Motor neuron (in vitro differentiated cells): ENCODE results near the gene REX1BD. TPM values are rescaled to one million over a fixed set of nuclear protein-coding genes. Genes with fewer than 3 reads are reported as not detected.
"Not testable (repeated sequence)": the region's sequence is repeated elsewhere in the genome, so short reads cannot be mapped to it uniquely, and the experiment has no call there.

Experiments used
- ATAC-seq, 8 experiments: fragments of 200-7000 bp; cut with Tn5 transposase; replicated peaks in 6 of 8; 2 replicates each; pipeline ENCODE4 v1.8.0; 2021; ENCODE audit warnings: mild to moderate bottlenecking in 8 of 8, moderate library complexity in 8 of 8
- H3K27ac ChIP-seq, 2 donors: fragments of 250-450 bp; sonication (Bioruptor Pico); 2 replicates each; pipeline ENCODE4 v1.9.0; 2021; ENCODE audit warnings: antibody characterized with exemption in 2 of 2, mild to moderate bottlenecking in 2 of 2, moderate library complexity in 1 of 2
- H3K4me1 ChIP-seq, 2 donors: fragments of 250-450 bp; sonication (Bioruptor Pico); replicated peaks in 1 of 2; 2 replicates each; pipeline ENCODE4 v1.6.1; 2021; ENCODE audit warnings: antibody characterized with exemption in 2 of 2, mild to moderate bottlenecking in 2 of 2, moderate library complexity in 1 of 2
- H3K4me3 ChIP-seq, 5 donors: fragments of 250-450 bp; sonication (Bioruptor Pico); 2 replicates each; pipeline ENCODE4 v1.9.0; 2021; ENCODE audit warnings: antibody characterized with exemption in 5 of 5, mild to moderate bottlenecking in 5 of 5, moderate library complexity in 4 of 5
- WGBS, 10 experiments: fragments of 450-650 bp; shearing (Covaris generic); methylation state at CpG; one replicate each; pipeline ENCODE4 v1.0.0; 2022; 5-methylcytosine and 5-hydroxymethylcytosine counted together
- in situ Hi-C, 9 experiments: fragments of 400-800 bp; cut with MboI; loops; one replicate each; pipeline ENCODE4 v1.15.0; 2021; ENCODE audit warnings: low sequenced_read_pairs in 9 of 9, low pct_unique_long_range_greater_than_20kb in 2 of 9; ENCODE audit not compliant: unreplicated experiment in 9 of 9
- total RNA-seq, 8 experiments: library from RNA; unstranded; fragments of 300-600 nt; gene quantifications; 2 replicates each; pipeline versions ENCODE4 v1.2.3 to v1.2.4, GENCODE V29; 2022

The REX1BD gene
- total RNA-seq, result 10 to 100 TPM; 39.5 to 76.6 (median 53.9) TPM

DNA sequence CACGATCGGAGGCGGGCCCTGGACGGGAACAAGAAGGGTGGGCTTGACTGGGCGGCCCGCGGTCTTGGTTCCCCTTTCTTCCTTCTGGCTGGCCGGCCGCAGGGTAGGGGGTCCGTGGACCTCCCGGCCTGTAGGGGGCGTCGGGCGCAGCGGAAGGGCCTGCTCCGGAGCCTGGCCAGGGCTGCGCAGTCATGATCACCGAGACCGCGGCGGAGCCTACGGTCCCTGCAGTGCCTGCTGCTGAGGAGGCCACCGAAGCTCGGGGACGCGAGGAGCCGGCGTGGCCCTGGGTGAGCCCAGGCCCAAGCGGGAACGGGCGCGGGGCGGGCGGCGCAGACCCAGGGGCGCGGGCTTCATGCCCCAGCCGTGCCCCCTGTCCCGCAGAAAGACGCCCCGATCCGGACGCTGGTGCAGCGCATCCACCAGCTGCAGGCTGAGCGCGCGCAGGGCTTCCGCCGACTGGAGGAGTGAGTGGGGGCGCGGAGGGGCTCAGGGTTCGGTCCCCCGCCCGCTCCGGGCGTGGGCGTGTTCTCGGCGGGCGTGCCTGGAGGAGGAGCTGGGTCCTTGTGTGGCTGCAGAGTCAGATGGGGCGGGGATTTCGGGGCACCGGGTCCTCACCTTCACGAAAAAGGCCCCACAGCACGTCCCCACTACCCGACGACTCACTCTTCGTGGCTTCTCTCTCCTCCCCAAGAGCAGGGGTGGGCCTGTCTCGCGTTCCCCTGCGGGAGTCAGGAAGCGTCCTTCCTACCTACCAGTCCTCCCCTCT, at the start of gene REX1BD:
Gene REX1BD, plus strand, starts transcription at position 188 of the 769 bp plus-strand sequence. Its CDS starts 4 bp downstream, at position 192.
- Histone ChIP-seq H3K4me1 (peaks cover 3% of the 10 kb centered on the region in 2 donors), H3K4me3 (peak within 1 kb of the TSS; percentile 78 to 96 (median 90)), H3K27ac (peak within 1 kb of the TSS; percentile 87 to 88)
- in situ Hi-C loops, result loop anchor here in 5 of 9 experiments (25.0 kb wide), 3 partner anchors 249 to 399 kb away; partner anchors contain the start of gene UPF1 (in 3 of the 5)
- ATAC-seq, result peak; percentile 57 to 87 (median 66)
- 0% methylated on average over 2 to 8 of the region's 72 CpGs; no CpG with 5 or more reads in 6 of the 10 experiments for WGBS, 10 experiments

DNA sequence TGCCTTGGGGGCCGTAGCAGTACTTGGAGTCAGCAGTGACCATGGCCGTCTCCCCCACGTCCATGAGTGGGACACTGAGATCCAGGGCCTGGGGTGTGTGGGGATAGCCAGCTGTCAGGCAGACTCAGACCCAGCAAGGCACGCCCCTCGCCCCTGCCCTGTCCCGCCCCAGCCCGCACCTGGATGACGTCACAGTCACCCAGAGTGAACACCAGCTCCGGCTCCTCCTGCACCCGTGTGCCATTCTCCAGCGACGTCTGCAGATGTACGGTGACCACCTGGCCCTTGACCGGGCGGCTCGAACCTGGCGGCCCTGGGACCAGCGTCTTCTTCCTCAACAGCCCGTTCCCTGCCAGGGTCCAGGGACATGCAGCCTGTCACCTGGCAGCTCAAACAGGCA, 49.2 kb upstream of the REX1BD start:
- Histone ChIP-seq H3K27ac (no peak overlapping the region), H3K4me1 (peaks cover 3 to 10% of the 10 kb centered on the region in 2 donors), H3K4me3 (no peak overlapping the region)
- 100% methylated on average over 2 of the region's 19 CpGs; no CpG with 5 or more reads in 9 of the 10 experiments for WGBS, 10 experiments
- in situ Hi-C loops, result no loop called here
- ATAC-seq, result no peak

DNA sequence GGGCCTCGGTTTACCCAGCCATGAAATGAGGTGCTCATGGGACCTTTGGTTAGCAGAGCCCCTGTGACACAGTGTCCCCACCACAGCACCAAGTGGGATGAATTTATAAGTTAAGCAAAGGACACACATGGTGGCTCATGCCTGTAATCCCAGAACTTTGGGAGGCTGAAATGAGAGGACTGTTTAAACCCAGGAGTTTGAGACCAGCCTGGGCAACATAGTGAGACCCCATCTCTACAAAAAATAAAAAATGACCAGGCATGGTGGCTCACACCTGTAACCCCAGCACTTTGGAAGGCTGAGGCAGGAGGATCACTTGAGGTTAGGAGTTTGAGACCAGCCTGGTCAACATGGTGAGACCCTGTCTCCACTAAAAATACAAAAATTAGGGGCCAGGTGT, 48.4 kb upstream of the REX1BD start:
- ATAC-seq, H3K4me3 ChIP-seq, in situ Hi-C loops, H3K27ac ChIP-seq: not testable (repeated sequence)
- peaks cover 3 to 10% of the 10 kb centered on the region in 2 donors for H3K4me1 ChIP-seq
- 40 to 83% (median 75%) methylated on average over 1 of the region's 1 CpG; no CpG with 5 or more reads in 7 of the 10 experiments for WGBS, 10 experiments

DNA sequence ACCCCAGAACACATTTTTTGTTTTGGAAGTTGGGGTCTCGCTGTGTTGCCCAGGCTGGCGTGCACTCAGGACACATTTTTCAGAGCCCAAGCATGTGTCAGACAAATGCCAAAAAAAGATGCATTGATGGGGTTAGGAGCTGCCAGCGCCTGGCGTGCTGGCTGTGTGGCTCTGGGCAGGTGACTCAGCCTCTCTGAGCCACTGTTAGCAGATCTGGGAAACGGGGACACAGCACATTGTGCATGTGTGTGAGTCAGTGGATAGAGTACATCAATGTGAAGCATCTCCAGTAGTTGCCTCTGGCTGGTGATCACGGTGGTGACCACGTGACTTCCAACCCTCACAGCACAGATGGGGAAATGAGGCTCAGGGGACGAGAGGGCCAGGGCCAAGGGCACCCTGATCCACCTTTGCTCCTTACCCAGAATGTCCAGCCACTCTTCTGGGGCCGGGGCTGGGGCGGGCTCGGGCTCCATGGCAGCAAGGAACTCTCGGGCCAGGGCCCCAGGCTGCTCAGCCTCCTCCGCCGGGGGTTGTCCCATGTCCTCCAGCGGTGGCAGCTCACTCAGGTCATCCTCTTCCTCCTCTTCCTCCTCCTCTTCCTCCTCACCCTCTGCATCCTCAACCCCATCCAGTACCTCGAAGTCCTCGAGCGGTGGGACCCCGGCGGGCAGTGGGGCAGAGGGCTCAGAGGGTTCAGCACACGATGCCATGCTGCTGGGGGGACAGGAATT, 47.2 kb upstream of the REX1BD start:
- no peak overlapping the region for H3K4me3 ChIP-seq
- in situ Hi-C loops, result no loop called here
- H3K27ac ChIP-seq, result no peak overlapping the region
- 0 to 100% (median 100%) methylated on average over 1 to 13 of the region's 21 CpGs; no CpG with 5 or more reads in 2 of the 10 experiments for WGBS, 10 experiments
- H3K4me1 ChIP-seq, result peaks cover 3 to 10% of the 10 kb centered on the region in 2 donors
- ATAC-seq, result peak in 1 of 8 experiments; percentile 9

DNA sequence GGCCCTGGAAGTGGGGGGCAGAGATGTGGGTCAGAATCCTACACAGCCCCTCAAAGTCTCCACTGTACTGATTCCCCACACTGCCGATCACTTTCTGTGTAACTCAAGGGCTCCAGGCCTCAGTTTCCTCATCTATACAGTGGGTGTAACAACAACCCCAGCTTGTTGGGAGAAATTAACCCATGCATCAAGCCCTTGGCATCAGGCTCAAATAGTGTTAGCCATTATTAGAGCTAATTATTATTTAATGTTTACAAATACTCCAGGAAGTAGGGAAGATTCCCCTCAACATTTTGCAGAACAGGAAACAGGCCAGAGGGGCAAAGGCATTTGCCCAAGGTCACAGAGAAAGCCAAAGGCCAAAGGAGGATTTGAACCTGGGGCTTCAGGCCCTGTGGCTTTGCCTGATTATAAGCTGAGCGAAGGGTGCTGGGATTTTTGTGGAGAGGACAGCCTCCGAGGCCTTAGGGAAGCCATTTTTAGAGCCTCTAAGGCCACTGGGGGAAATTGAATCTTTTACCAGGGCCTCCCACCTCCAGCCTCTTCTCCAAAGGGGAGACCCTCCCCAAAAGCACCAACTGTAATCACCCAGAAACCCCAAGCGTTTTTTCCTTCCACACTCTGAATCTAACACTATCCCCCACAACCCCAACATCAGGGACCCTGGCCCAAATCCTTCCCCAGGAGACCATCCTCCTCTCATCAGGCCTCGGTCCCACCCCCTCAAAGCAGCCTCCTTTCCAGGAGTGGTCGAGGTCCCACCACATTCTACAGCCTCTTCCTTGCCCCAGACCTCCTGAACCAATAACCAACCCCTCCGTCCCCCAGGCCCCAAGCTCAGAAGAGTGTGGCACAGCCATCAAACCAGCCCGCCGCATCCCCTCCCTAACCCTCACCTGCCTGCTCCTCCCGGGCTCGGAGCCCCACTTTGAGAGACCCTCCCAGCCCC, 46.3 kb upstream of the REX1BD start:
- 20 to 100% (median 61%) methylated on average over 1 to 5 of the region's 11 CpGs; no CpG with 5 or more reads in 4 of the 10 experiments for WGBS, 10 experiments
- Histone ChIP-seq H3K27ac (peak overlapping the region; percentile 50 to 71), H3K4me1 (peaks cover 3 to 10% of the 10 kb centered on the region in 2 donors), H3K4me3 (peak overlapping the region; percentile 54 to 87 (median 60))
- ATAC-seq, result peak in 5 of 8 experiments; percentile 20 to 36 (median 24)
- in situ Hi-C loops, result no loop called here

DNA sequence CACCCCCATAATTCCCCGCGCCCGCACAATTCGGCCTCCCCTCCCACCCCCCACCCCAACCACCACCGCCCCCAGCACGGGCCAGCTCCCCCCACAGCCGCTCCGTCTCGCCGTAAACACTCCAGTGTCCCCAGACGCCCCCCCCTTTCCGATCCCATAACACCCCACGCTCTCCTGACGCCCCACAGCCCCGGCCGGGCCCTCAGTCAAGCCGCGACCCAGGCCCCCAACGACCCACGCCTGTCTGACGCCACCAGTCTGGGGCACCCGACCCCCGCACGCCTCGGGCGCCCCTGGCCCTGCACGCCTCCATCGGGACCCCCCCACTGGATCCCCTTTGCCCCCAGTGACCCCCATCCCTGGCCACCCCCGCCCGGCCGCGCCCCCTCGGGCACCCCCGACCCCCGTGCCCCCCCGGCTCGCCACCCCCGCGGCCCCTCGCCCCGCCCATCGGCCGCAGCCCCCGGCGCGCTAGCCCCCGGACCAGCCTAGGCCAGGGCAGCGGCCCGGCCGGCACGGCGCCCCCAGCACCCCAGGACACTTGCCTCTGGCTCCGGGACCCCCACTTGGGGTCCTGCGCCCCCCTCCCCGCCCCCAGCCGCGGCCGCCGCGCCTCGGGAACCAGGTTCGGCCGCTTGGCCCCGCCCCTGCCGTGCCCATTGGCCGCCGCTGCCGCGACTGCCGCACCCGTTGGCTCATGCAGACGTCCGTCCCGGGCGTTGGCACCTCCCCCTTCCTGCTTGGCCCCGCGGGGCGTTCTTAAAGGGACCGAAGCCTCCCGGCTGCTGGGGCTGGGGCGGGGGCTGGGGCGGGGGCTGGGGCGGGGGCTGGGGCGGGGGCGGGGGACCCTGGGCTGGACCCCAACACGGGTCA, 45.4 kb upstream of the REX1BD start, which contains the start of gene FKBP8:
Gene FKBP8, minus strand, starts transcription at position 633 of the 873 bp plus-strand sequence. CDS start 1,603 bp downstream, outside the sequence.
- no CpG with 5 or more reads among the region's 86 CpGs for WGBS, 10 experiments
- peaks cover 3 to 10% of the 10 kb centered on the region in 2 donors for H3K4me1 ChIP-seq
- in situ Hi-C loops, result no loop called here
- ATAC-seq, result peak; percentile 89 to 99 (median 93)
- peak within 1 kb of the TSS; percentile 54 to 87 (median 60) for H3K4me3 ChIP-seq
- peak within 1 kb of the TSS; percentile 76 to 83 for H3K27ac ChIP-seq

DNA sequence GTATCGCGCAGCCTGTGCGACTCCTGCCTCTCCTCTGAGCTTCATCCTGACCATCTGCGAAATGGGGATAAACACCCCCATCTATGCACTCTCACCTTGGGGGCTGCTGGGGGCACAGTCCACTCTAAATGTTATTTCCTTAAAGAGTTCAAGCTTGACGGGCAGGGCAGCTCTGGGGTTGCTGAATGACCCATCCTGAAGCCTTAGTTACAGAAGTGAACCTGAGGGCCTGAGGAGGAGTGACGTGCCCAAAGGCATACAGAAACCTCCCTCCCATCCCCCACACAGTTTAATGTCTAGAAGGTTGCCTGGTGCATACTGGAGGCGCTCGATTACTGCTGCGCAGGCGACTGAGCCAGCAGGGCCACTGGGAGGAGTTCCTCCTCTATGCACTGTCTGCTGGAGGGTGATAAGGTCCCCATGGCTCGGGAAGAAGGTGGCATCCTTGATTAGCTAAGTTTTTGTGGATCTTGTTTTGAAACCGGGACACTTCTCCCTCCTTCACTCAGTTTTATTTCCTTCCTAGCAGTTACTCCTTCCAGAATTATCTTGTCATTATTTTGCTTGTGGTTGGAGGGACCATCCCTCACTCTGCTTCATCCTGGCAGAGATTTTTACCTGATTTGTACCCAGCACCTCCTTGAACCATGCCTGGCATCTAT, 44.7 kb upstream of the REX1BD start:
- ATAC-seq, result peak; percentile 26 to 88 (median 46)
- in situ Hi-C loops, result no loop called here
- 0 to 60% (median 32%) methylated on average over 1 to 6 of the region's 12 CpGs; no CpG with 5 or more reads in 4 of the 10 experiments for WGBS, 10 experiments
- peak overlapping the region; percentile 54 to 87 (median 60) for H3K4me3 ChIP-seq
- peak overlapping the region in 1 of 2 donors; percentile 83 for H3K27ac ChIP-seq
- H3K4me1 ChIP-seq, result peaks cover 3 to 10% of the 10 kb centered on the region in 2 donors

DNA sequence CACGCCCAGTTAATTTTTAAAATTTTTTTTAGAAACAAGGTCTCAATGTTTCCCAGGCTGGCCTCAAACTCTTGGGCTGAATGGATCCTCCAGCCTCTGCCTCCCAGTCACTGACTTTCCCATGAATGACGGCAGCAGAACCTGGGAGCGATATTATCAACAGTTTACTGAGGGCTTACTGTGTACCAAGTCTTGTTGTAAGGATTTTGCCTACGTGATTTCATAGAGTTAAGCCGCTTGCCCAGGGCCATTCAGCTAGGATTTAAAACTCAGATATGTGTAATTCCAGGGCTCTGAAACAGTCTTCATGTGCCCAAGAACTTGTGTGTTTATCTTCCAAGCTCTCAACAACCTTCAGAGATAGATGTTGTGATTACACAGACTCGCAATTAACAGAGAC, 37.0 kb upstream of the REX1BD start:
- H3K4me3 ChIP-seq, result no peak overlapping the region
- no peak for ATAC-seq
- no peak overlapping the region for H3K27ac ChIP-seq
- WGBS, 10 experiments, result 40 to 92% (median 69%) methylated on average over 1 to 5 of the region's 6 CpGs; no CpG with 5 or more reads in 2 of the 10 experiments
- H3K4me1 ChIP-seq, result no peaks in the 10 kb centered on the region
- in situ Hi-C loops, result no loop called here

DNA sequence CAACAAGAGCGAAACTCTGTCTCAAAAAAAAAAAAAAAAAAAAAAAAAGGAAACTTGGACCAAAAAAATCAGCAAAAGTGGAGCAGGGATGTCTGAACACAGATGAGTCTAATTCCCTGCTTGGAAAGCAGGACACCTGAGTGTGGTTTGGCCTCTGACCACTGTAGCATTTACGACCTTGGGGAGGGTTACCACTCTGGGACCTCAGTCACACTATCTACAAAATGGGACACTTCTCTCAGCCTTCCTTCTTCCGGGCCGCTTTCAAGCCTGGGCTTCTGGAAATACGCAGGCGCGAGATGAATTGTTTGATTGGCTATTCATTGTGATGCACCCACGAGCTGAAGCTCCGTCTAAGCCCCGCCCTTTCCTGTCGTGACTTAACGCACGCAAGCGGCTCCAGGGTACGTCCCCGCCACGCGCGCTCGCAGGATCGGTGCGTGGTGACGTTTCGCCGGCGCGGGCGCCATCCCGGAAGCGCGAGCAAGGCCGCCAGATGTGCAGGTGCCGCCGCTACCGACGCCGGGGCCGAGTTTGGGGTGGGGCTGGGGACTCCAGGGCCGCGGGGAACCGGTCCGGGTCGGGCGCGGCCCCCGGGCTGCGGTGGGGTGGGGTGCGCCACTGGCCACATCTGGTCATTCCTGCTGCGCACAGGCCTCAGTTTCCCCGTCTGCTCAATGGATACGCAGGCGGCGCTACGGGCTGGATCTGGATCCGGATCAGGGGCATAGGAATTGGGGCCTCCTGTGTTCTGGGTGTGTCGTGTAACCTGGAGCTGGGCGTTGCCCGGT, 31.0 kb upstream of the REX1BD start, which contains the start of gene KXD1:
Gene KXD1, plus strand, starts transcription at position 460 of the 791 bp plus-strand sequence. CDS start 4,187 bp downstream, outside the sequence.
- Histone ChIP-seq H3K4me1 (peaks cover 0 to 5% of the 10 kb centered on the region in 2 donors), H3K4me3 (peak within 1 kb of the TSS; percentile 53 to 84 (median 69)), H3K27ac (peak within 1 kb of the TSS; percentile 43 to 75)
- 0 to 58% (median 2%) methylated on average over 1 to 29 of the region's 58 CpGs; no CpG with 5 or more reads in 4 of the 10 experiments for WGBS, 10 experiments
- in situ Hi-C loops, result no loop called here
- peak; percentile 96 to 99 (median 98) for ATAC-seq

DNA sequence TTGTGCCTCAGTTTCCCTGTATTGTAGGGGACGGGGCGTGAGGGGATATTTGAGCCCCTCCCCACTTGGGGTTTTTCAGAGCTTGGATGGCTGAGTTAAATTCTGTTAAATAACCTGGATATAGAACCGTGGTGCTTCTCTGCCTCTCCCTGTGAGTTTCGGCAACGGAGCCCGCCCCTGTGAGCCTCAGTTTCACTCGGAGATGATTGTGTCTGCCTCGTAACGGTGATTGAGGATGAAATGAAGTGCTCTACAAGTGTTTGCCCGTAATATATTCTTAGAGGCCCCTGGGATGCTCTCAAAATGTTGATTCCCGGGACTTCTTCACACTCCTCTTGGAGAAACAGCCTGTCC, 30.4 kb upstream of the REX1BD start:
- WGBS, 10 experiments, result 0 to 10% (median 0%) methylated on average over 2 to 8 of the region's 11 CpGs; no CpG with 5 or more reads in 4 of the 10 experiments
- Histone ChIP-seq H3K4me1 (peaks cover 0 to 5% of the 10 kb centered on the region in 2 donors), H3K4me3 (peak overlapping the region; percentile 53 to 84 (median 69)), H3K27ac (peak overlapping the region; percentile 43 to 75)
- ATAC-seq, result peak in 4 of 8 experiments; percentile 3 to 9 (median 5)
- in situ Hi-C loops, result no loop called here
